SKM-1 treated with dmso at 0.1 percent for 144 hours (cell line): ENCODE measurements around the gene CDK14.
"Not testable (repeated sequence)": the region's sequence is repeated elsewhere in the genome, so short reads cannot be mapped to it uniquely, and the experiment has no call there.

Experiments
- DNase-seq: peaks from one replicate; lab custom pipeline; 2025; ENCODE audit not compliant: unreplicated experiment; lab: John Stamatoyannopoulos, UW

The CDK14 gene

DNA sequence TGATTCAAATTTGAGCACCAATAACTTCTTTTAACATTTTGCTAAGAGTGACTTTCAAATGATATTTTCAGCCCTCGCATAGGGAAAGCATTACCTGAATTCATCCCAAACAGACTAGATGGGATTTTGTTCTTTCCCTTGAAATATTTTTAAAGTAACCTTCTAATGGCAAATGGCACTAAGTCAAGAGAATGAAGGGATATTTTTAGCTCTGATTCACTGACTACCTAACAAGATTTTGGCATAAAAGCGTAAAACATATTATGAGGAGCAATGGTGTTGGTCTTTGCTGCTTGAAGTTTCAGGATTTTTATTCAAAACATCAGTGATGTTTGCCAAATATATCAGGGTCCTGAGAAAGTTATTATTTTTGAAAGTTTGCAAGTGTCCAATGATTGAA, 290.3 kb downstream of the CDK14 start:
- no peak for DNase-seq

DNA sequence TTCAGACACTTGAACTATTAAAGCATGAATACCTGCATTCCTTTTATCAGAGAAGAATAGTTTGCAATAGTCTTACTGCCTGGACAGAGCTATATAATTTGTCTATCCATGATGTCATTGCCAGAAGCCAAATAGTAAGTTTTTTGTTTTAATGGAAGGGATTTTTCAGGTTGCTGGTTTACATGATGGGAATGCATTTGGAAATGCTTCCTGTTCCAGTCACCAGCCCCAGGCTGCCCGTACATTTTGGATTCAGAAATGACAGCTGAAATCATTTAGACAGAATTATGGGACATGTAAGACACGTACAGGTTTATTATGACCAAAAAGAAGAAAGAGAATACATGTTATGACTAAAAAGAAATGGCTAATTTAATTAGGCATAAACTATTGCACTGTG, 293.1 kb downstream of the CDK14 start:
- no peak for DNase-seq

- no peak for DNase-seq
Observed at GRCh38 chr7:90889644-90890043, 293.5 kb downstream of the CDK14 start.

DNA sequence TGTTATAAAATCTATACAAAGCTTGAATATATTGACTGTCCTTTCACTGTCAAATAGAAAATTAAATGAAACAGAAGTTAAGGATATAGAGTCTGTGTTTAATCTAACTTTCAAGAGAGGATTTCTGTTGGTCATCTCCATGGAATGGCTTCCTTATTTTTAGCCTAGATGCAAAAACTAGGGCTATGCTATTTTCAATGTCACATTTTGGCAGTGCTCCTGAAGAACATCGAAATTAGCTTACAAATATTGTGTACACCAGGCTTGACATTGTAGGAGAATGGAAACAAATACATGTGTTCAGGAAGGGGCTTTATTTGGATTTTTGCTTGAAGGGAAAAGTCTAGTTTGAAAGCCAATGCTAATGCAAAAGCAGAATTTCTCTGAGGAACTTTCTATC, 295.4 kb downstream of the CDK14 start:
- no peak for DNase-seq

DNA sequence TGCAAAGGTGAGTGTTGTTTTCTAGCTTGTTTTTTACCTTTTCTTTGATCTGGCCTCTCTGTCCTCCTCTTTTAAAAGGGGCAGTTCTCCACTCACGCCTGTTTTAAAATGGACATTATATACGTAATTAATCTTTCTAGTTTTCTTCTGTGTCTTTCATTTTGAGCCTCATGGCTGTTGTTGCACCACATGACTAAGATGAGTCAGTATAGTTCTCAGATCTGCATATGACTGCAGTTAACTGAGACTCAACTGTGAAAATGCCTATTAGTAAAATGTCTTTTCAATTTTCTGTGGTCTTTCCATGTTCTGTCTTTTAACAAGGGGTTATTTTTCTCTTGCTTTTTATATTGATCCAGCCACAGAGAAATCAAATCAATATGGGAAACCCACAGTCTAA, 296.1 kb downstream of the CDK14 start:
- no peak for DNase-seq

DNA sequence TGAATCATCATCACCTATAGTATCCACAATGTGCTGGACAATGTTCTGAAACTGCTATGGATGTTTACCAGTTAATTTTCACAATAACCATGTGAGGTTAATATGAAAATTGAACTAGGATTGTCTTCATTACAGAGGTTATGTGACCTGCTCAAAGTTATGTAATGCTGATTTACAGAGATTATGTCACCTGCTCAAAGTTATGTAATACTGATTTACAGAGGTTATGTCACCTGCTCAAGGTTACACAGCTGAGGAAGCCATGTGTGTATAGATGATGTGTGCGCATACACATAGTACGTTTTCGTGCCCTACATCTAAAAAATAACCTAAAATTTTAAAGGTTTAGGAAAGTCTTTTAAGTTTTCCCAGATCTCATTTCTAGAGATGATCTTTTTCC, 298.0 kb downstream of the CDK14 start:
- DNase-seq = no peak

DNA sequence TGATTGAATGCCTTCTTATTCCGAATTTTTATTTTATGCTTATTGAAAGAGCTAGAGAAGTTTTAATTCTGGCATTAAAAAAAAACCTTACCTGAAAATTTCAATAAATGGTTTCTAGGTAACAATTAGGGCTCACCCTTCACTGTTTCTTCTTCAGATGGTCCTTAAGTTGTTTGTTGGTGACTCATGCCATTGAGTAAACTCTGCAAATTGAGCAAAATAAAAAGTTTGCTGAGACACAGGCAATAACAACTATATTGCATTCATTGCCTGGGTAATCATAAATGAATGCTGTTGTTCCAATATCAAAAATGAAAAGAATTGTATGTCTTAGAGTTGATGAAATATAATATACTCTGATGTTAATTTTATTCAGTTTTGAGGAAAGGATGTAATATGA, 300.3 kb downstream of the CDK14 start:
- DNase-seq = no peak

DNA sequence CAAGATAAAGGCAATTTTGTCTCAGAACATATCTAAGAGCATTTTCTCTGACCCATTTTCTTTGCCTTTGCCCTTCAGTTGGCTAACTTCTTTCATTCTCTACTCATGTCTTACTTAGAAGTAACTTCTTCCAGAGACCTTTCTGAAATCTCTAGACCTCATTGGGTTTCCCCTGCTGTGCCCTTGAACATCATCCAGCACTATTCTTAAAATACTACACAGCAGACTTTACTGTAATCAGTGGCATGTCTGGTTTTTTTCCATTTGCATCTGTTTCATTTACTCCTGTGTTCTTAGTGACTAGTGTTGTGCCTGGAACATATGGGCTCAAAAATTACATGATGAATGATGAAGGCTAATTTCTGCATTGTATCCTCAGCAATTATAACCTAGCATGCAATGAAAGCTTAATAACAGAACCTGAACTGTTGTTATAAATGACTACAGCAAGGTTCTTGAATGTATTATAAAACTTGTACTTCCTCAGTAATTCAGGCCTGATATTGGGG, 301.9 kb downstream of the CDK14 start:
- no peak for DNase-seq

- DNase-seq = no peak
Observed at GRCh38 chr7:90900628-90901356, 304.7 kb downstream of the CDK14 start.

DNA sequence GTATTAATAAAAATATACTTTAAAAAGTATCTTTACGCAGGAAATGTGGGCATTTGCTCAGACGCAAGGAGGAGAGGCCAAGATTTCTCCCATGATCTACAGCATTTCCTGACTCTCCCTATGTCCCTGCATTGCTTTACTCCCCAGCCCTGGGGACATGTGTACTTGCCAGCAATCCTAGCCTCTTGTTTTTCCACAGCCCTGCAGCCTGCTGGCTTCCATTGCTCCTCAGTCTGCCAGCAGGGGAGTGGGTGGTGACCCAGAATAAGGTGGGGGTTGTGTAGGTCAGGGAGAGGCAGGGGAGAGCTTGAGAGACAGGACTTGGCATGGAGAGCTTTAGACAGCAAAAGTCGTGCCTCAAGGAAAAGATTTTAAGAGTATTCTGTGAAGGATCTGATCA, 307.7 kb downstream of the CDK14 start:
- no peak for DNase-seq

- DNase-seq = no peak
Observed at GRCh38 chr7:90910136-90910535, 314.0 kb downstream of the CDK14 start.

GRCh38 chr7:90916319-90916718, 320.2 kb downstream of the CDK14 start:
- DNase-seq = no peak

DNA sequence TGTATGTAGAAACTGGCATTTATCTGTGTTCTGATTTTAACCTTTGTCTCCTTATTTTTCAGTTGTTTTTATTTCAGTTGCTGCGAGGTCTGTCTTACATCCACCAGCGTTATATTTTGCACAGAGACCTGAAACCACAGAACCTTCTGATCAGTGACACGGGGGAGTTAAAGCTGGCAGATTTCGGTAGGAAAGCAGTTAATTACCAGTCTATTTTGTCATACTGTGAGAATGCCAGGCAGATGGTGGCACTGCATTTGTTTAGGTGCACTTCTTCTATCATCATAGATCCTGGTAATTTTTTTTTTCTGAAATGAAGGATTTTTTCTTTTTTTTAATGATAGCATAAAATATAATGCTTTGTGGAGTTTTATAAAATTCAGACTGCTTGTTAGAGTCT, 321.4 kb downstream of the CDK14 start:
- no peak for DNase-seq

- no peak for DNase-seq
Observed at GRCh38 chr7:90918303-90918702, 322.2 kb downstream of the CDK14 start.

- DNase-seq = no peak
Observed at GRCh38 chr7:90919816-90920215, 323.7 kb downstream of the CDK14 start.

GRCh38 chr7:90920336-90920735, 324.2 kb downstream of the CDK14 start:
- DNase-seq = no peak

GRCh38 chr7:90923541-90923997, 327.4 kb downstream of the CDK14 start:
- DNase-seq = no peak

DNA sequence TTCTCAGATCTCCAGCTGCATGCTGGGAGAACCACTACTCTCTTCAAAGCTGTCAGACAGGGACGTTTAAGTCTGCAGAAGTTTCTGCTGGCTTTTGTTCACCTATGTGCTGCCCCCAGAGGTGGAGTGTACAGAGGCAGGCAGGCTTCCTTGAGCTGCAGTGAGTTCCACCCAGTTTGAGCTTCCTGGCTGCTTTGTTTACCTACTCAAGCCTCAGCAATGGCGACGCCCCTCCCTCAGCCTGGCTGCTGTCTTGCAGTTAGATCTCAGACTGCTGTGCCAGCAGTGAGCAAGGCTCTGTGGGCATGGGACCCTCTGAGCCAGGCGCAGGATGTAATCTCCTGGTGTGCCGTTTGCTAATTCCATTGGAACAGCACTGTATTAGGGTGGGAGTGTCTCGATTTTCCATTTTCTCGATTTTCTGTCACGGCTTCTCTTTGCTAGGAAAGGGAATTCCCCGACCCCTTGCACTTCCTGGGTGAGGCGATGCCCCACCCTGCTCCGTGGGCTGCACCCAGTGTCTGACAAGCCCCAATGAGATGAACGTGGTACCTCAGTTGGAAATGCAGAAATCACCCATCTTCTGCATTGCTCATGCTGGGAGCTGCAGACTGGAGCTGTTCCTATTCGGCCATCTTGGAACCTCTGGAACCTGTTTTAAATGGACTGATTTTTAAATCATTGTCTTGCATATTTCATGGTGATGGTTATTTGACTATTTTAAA, 332.7 kb downstream of the CDK14 start:
- DNase-seq = not testable (repeated sequence)

GRCh38 chr7:90931986-90932916, 336.1 kb downstream of the CDK14 start:
- DNase-seq = no peak

DNA sequence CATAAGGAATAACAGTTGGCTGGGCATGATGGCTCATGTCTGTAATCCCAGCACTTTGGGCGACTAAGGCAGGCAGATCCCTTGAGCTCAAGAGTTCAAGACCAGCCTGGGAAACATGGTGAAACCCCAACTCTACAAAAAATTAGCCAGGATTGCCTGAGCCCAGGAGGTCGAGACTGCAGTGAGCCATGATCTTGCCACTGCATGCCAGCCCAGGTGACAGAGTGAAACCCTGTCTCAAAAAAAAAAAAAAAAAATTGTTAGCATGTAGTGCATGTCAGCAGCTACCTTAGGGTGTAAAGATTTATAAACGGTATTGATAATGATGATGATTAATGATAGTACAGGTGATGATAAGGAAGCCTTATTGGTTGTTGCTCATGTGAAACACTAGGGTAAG, 336.9 kb downstream of the CDK14 start:
- DNase-seq = no peak

GRCh38 chr7:90933984-90934383, 337.9 kb downstream of the CDK14 start:
- DNase-seq = no peak
